ENCODE data around the gene CCR9. TPM values are rescaled to one million over a fixed set of nuclear protein-coding genes. Genes with fewer than 3 reads are reported as not detected.

CCR9 gene
- total and polyA plus RNA-seq, 10 of the 15 experiments (the other 5 are each of a cell fraction or from before 2014, with no cell fraction given) = 0.05 to 3.9 (median 2.4) TPM

DNA sequence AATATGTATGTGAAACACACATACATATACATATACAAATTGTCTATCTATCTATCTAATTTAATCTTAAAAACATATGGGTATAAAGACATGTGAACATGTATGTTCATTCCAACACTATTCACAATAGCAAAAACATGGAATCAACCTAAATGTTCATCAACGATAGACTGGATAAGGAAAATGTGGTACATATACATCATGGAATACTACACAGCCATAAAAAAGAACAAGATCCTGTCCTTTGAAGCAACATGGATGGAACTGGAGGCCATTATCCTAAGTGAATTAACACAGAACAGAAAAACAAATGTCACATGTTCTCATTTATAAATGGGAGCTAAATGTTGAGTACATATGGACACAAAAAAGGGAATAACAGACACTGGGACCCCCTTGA, 5.8 kb downstream of the CCR9 start:
- 96% methylated on average over 1 of the region's 1 CpG for WGBS (ENCODE audit: insufficient coverage, insufficient replicate concordance, low lambda C conversion rate, missing lambda C conversion rate)
- no TSS peak for BruUV-seq (replicated peaks)
- H3K4me2 ChIP-seq (ENCODE audit: control insufficient read depth, insufficient read depth) = no peak overlapping the region
- peaks cover 26% of the 10 kb centered on the region for H3K4me1 ChIP-seq (ENCODE audit: control insufficient read depth, insufficient read depth, low read length)
- no peak overlapping the region for H3K4me3 ChIP-seq
- FAIRE-seq = no peak
- TF ChIP-seq CBX5 (IDR thresholded peaks at IDR 0.05; ENCODE audit: low read depth) = no peak
- no peak for TF ChIP-seq NR2C2 (IDR thresholded peaks at IDR 0.05; ENCODE audit: borderline replicate concordance, control insufficient read depth, insufficient read length, low read depth)
- no peak for TF ChIP-seq SUZ12 (IDR thresholded peaks at IDR 0.05; ENCODE audit: unreplicated experiment)
- TF ChIP-seq, protein P1, sequence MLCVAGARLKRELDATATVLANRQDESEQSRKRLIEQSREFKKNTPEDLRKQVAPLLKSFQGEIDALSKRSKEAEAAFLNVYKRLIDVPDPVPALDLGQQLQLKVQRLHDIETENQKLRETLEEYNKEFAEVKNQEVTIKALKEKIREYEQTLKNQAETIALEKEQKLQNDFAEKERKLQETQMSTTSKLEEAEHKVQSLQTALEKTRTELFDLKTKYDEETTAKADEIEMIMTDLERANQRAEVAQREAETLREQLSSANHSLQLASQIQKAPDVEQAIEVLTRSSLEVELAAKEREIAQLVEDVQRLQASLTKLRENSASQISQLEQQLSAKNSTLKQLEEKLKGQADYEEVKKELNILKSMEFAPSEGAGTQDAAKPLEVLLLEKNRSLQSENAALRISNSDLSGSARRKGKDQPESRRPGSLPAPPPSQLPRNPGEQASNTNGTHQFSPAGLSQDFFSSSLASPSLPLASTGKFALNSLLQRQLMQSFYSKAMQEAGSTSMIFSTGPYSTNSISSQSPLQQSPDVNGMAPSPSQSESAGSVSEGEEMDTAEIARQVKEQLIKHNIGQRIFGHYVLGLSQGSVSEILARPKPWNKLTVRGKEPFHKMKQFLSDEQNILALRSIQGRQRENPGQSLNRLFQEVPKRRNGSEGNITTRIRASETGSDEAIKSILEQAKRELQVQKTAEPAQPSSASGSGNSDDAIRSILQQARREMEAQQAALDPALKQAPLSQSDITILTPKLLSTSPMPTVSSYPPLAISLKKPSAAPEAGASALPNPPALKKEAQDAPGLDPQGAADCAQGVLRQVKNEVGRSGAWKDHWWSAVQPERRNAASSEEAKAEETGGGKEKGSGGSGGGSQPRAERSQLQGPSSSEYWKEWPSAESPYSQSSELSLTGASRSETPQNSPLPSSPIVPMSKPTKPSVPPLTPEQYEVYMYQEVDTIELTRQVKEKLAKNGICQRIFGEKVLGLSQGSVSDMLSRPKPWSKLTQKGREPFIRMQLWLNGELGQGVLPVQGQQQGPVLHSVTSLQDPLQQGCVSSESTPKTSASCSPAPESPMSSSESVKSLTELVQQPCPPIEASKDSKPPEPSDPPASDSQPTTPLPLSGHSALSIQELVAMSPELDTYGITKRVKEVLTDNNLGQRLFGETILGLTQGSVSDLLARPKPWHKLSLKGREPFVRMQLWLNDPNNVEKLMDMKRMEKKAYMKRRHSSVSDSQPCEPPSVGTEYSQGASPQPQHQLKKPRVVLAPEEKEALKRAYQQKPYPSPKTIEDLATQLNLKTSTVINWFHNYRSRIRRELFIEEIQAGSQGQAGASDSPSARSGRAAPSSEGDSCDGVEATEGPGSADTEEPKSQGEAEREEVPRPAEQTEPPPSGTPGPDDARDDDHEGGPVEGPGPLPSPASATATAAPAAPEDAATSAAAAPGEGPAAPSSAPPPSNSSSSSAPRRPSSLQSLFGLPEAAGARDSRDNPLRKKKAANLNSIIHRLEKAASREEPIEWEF (IDR thresholded peaks at IDR 0.05; ENCODE audit: insufficient replicate concordance, low read depth, low read length) = no peak
- H3K27me3 ChIP-seq (replicated peaks in 1 of 2; ENCODE audit: control insufficient read depth in 2 of 2, insufficient read depth in 2 of 2, low read length in 1 of 2) = no peaks in the 10 kb centered on the region; a peak in 1 of 4 replicates
- H3K27ac ChIP-seq (ENCODE audit: control insufficient read depth, insufficient read depth) = no peak overlapping the region
- H3K9ac ChIP-seq (ENCODE audit: control insufficient read depth, insufficient read depth, low read length) = no peak overlapping the region
- DNase-seq (ENCODE audit: low read depth, low spot score) = no peak
- no peak overlapping the region for H2AFZ ChIP-seq (ENCODE audit: control insufficient read depth, low read depth, low read length)
- in situ Hi-C loops (cut with MboI) = no loop called here
- intact Hi-C loops (cut with micrococcal nuclease; ENCODE audit: unreplicated experiment) = no loop called here
- CTCF ChIA-PET = interaction anchor here (0.9 kb wide), 2 partner anchors 10 to 232 kb away, joined by 3 to 4 read pairs; no protein-coding TSS in a partner anchor
- POLR2A ChIA-PET = no interaction called here
- SMC1A ChIA-PET (ENCODE audit: uncharacterized antibody, unreplicated experiment) = interaction anchor here (1.0 to 2.5 kb wide), 6 partner anchors 9 to 30 kb away, joined by 4 to 9 read pairs (median 6); no protein-coding TSS in a partner anchor
- peaks cover 5% of the 10 kb centered on the region; the same call in 1 of the 3 replicates for H3K9me3 ChIP-seq (replicated peaks; ENCODE audit: control insufficient read depth, insufficient read depth, low read length)
- ATAC-seq = no peak
- no peaks in the 10 kb centered on the region for H3K36me3 ChIP-seq (ENCODE audit: control insufficient read depth in 2 of 2, insufficient read depth in 2 of 2, low read length in 1 of 2)
- RAD21 ChIA-PET (ENCODE audit: unreplicated experiment) = interaction anchor here (0.6 to 2.0 kb wide), 5 partner anchors 8 to 28 kb away, joined by 3 to 4 read pairs (median 3); no protein-coding TSS in a partner anchor
- no peaks in the 10 kb centered on the region for H3K79me2 ChIP-seq (ENCODE audit: control insufficient read depth, insufficient read depth, low read length)
- no peaks in the 10 kb centered on the region for H4K20me1 ChIP-seq (ENCODE audit: control insufficient read depth, insufficient read depth)
